ENCODE data around the gene KCNH4.
A peak's percentile ranks its signal among the peaks of the same experiment; 100 is the strongest.

The KCNH4 gene

DNA sequence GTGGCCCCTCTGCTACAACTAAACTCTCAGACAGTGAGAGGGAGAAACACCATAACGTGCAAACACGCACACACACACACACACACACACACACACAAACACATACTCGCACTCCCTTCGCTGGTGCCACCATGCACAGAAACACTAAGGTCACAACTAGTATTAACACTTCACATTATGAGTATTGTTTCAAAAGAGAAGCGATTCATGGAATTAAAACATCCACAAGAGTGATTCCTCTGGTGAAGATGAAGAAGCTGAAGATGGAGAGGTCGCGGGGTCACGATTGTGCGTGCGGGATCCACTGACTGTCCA lies 20.5 kb upstream of the KCNH4 start:
- Mint-ChIP-seq H3K27ac (no peak overlapping the region), H3K4me3 (no peak overlapping the region), H3K27me3 (no peaks in the 10 kb centered on the region), H3K9me3 (no peaks in the 10 kb centered on the region), H3K4me1 (peaks cover 7% of the 10 kb centered on the region)
- ATAC-seq (no peak), DNase-seq (no peak)

DNA sequence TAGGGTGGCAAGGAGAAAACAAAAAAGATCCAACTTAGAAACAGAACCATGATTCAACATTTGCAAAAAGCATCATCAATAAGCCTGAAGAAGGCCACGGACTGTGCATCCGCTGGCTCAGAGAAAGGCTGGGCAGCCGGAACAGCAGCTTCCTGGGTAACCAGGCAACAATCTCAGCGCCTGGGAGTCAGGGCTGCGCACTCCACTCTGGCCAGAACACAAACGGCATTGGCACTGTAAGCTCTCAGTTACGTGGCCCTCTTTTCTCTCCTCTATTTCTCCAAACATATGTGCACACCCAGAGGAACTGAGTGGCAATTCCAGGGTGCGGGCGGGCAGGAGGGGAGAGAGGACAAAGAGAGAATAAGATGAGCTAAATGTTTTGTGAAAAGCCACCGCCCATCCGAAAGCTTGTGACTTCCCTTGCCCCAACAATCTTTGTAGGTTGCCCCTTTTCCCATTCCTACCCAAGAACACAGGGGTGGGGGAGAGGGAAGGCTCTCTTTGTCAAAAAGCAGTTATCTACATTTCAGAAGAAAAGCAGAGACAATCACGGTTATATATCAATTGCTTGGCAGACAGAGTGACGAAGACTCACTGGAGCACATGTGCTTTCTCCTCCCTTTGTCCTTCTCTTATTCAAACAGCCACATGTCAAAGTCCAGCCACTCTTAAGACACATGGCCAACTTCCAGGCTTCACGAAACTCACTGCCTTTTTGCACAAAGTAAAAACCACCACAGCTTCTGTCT lies 19.9 kb upstream of the KCNH4 start:
- no peak overlapping the region for H3K4me3 Mint-ChIP-seq
- H3K9me3 Mint-ChIP-seq: no peaks in the 10 kb centered on the region
- H3K27me3 Mint-ChIP-seq: no peaks in the 10 kb centered on the region
- no peak for DNase-seq
- H3K4me1 Mint-ChIP-seq: peaks cover 7% of the 10 kb centered on the region
- ATAC-seq: no peak
- peak overlapping the region in 1 of 2 donors; percentile 55 for H3K27ac Mint-ChIP-seq

DNA sequence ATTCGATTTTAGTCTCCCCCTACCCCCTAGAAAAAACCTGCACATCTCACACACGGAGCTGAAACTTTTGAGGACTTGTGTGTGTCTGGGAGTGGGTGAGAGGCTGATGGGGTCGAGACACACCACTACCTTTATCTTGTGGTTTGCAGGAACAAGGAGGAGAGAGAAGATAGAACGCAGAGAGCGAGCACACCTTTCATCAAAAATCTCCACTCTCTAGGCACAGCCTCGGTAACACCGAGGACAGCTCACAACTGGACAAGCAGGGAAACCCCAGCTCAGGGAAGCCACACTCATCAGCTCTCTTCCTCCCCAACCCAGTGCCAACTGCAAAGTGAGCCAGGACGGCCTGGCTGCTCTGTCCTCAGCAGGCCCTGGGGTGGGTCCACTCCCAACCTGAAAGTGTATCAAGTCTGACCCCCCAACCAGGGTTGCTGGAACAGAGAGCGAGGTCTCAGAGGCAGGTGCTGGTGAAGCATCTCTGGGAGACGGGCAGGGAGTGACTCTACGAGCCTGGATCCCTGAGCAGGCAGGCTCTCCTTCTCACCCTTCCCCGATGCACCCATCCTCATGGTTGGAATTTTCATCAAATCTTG lies 18.6 kb upstream of the KCNH4 start:
- peaks cover 10% of the 10 kb centered on the region for H3K4me1 Mint-ChIP-seq
- no peak for ATAC-seq

GRCh38 chr17:42198897-42199296 lies 18.0 kb upstream of the KCNH4 start:
- Mint-ChIP-seq H3K27ac (peak overlapping the region in 1 of 2 donors; percentile 64), H3K4me3 (no peak overlapping the region), H3K9me3 (no peaks in the 10 kb centered on the region), H3K4me1 (peaks cover 15% of the 10 kb centered on the region), H3K27me3 (no peaks in the 10 kb centered on the region)
- DNase-seq (no peak), ATAC-seq (no peak)

More for the DNA sequence above, 18.6 kb upstream of the KCNH4 start:
- DNase-seq: no peak
- H3K27me3 Mint-ChIP-seq: no peaks in the 10 kb centered on the region
- H3K27ac Mint-ChIP-seq: peak overlapping the region in 1 of 2 donors; percentile 48
- H3K4me3 Mint-ChIP-seq: no peak overlapping the region
- H3K9me3 Mint-ChIP-seq: no peaks in the 10 kb centered on the region

DNA sequence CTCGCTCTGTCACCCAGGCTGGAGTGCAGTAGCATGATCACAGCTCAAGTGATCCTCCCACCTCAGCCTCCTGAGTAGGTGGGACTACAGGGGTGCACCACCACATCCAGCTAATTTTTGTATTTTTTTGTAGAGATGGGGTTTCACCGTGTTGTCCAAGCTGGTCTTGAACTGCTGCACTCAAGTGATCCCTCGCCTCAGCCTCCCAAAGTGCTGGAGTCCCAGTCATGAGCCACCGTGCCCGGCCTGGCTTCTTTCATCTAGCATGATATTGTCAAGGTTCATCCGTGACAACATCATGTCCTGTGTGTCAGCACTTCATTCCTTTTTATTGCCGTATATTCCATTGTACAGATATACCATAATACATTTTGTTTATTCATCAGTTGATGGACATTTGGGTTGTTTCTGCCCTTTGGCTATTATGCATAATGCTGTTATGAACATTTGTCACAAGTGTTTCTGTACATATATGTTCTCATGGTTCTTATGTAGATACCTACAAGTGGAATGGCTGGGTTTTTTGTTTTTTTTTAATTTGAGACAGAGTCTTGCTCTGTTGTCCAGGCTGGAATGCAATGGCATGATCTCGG lies 16.7 kb upstream of the KCNH4 start:
- Mint-ChIP-seq H3K27ac (peak overlapping the region in 1 of 2 donors; percentile 7), H3K4me1 (peaks cover 27% of the 10 kb centered on the region), H3K4me3 (no peak overlapping the region), H3K27me3 (no peaks in the 10 kb centered on the region), H3K9me3 (no peaks in the 10 kb centered on the region)
- DNase-seq: no peak
- ATAC-seq: no peak

DNA sequence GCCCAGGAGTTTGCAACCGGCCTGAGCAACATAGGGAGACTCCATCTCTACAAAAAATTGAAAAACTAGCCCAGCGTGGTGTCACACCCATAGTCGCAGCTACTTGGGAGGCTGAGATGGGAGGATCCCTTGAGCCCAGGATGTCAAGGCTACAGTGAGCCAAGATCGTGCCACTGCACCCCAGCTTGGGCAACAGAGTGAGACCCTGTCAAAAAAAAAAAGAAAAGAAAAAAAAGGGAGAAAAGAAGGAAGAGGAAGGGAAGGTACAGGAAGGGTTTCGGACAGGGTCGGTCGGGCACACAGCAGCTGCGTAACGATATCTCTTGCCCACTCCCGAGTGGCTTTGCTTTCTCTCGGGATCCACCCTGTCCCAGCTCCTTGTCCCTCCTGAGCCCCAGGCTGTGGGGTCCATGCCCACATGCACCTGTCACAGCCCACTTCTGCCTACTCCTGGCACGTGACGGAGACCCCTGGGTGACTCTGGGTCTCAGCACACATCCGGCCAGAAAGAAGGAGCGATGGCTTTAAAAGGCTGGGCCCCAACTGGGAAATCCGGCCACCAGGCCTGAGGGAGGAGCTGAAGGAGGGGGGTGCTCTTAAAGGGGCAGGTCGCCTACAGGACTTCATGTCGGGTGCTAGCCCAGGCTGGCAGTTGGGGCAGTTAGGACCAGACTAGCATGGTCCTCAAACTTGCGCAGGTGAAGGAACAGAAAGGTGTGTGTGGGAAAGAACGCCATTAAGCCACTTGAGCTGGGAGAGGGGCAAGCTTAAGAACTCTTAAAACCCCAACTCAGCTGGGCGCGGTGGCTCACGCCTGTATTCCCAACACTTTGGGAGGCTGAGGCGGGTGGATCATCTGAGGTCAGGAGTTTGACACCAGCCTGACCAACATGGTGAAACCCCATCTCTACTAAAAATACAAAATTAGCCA lies 13.3 kb upstream of the KCNH4 start, which contains the start of gene GHDC:
GHDC (minus strand) TSS at position 526 of the 931 bp plus-strand sequence. CDS start 913 bp downstream, outside the sequence.
- Mint-ChIP-seq H3K27ac (peak within 1 kb of the TSS; percentile 94 to 97), H3K4me3 (peak within 1 kb of the TSS; percentile 89 to 93), H3K27me3 (no peaks in the 10 kb centered on the region), H3K4me1 (peaks cover 29% of the 10 kb centered on the region), H3K9me3 (no peaks in the 10 kb centered on the region)
- ATAC-seq (peak; percentile 97), DNase-seq (peak; percentile 65 to 78)

GRCh38 chr17:42193216-42193968 lies 12.4 kb upstream of the KCNH4 start:
- Mint-ChIP-seq H3K27ac (peak overlapping the region; percentile 94 to 97), H3K9me3 (no peaks in the 10 kb centered on the region), H3K4me1 (peaks cover 33% of the 10 kb centered on the region), H3K27me3 (no peaks in the 10 kb centered on the region), H3K4me3 (peak overlapping the region; percentile 89 to 93)
- ATAC-seq (no peak), DNase-seq (no peak)

GRCh38 chr17:42192189-42193126 lies 11.5 kb upstream of the KCNH4 start:
- DNase-seq (no peak), ATAC-seq (no peak)

GRCh38 chr17:42191275-42191608 lies 10.3 kb upstream of the KCNH4 start:
- Mint-ChIP-seq H3K27ac (no peak overlapping the region), H3K9me3 (no peaks in the 10 kb centered on the region), H3K4me1 (peaks cover 33% of the 10 kb centered on the region), H3K27me3 (no peaks in the 10 kb centered on the region), H3K4me3 (no peak overlapping the region)
- ATAC-seq: no peak
- no peak for DNase-seq

More at GRCh38 chr17:42192189-42193126, 11.5 kb upstream of the KCNH4 start:
- Mint-ChIP-seq H3K27me3 (no peaks in the 10 kb centered on the region), H3K4me3 (peak overlapping the region; percentile 89 to 93), H3K9me3 (no peaks in the 10 kb centered on the region), H3K27ac (peak overlapping the region in 1 of 2 donors; percentile 35), H3K4me1 (peaks cover 33% of the 10 kb centered on the region)

DNA sequence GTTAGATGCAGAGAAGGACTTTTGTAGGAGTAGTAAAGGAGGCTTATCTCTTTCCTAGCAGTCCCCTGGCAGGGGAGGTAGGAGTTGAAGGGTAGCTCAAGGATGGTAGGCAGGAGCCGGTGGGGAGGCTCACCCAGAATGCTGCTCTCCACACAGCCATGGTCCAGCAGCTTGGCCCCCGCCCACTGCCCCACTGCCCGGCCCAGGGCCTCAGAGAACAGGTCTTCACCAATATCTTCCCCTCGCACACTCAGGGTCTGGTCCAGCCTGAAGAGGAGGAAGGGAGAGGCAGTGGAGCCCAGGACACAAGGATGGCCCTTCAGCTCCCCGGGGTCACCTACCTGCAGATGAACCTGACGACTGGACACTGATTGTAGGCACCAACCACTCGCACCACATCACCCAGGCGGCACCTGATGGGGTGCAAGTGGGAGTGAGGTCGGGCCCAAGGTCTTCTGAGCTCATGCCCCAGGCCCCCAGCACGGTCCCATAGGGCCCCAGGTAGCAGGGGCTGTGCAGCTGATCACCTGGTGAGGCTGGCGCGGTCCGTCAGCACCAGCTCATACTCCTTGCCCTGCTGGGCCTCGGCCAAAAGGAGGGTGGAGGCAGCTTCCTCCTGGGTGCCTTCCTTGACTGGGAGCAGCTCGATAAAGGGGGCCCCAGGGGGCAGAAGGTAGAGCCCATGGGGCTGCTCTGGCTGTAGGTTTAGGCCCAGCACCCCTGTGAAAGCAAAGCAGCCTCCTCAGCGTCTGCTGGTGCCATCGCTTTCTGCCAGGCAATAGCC lies 9.7 kb upstream of the KCNH4 start:
- Mint-ChIP-seq H3K27ac (no peak overlapping the region), H3K4me3 (no peak overlapping the region), H3K4me1 (peaks cover 33% of the 10 kb centered on the region), H3K9me3 (no peaks in the 10 kb centered on the region), H3K27me3 (no peaks in the 10 kb centered on the region)
- ATAC-seq: no peak
- no peak for DNase-seq

- ATAC-seq (no peak), DNase-seq (no peak)
- Mint-ChIP-seq H3K27ac (no peak overlapping the region), H3K9me3 (no peaks in the 10 kb centered on the region), H3K4me1 (peaks cover 40% of the 10 kb centered on the region), H3K4me3 (no peak overlapping the region), H3K27me3 (no peaks in the 10 kb centered on the region)
Observed at GRCh38 chr17:42189651-42189965, 8.7 kb upstream of the KCNH4 start.

- no peaks in the 10 kb centered on the region for H3K9me3 Mint-ChIP-seq
- H3K27ac Mint-ChIP-seq: peak overlapping the region in 1 of 2 donors; percentile 13
- H3K4me1 Mint-ChIP-seq: peaks cover 41% of the 10 kb centered on the region
- DNase-seq: no peak
- no peaks in the 10 kb centered on the region for H3K27me3 Mint-ChIP-seq
- no peak for ATAC-seq
- no peak overlapping the region for H3K4me3 Mint-ChIP-seq
Observed at GRCh38 chr17:42188749-42189650, 8.1 kb upstream of the KCNH4 start.

- no peaks in the 10 kb centered on the region for H3K9me3 Mint-ChIP-seq
- H3K27ac Mint-ChIP-seq: peak overlapping the region in 1 of 2 donors; percentile 79
- DNase-seq (no peak), ATAC-seq (no peak)
- no peak overlapping the region for H3K4me3 Mint-ChIP-seq
- peaks cover 5% of the 10 kb centered on the region for H3K27me3 Mint-ChIP-seq
- H3K4me1 Mint-ChIP-seq: peaks cover 41% of the 10 kb centered on the region
Observed at GRCh38 chr17:42187833-42188232, 6.9 kb upstream of the KCNH4 start.
